Subcutaneous adipose tissue (tissue), 4 donors: ENCODE data around the gene CCL5. TPM values are rescaled to one million over a fixed set of nuclear protein-coding genes. Genes with fewer than 3 reads are reported as not detected.

Experiments
- total RNA-seq, 4 donors: library from RNA; depleted of rRNA; stranded (reverse); fragments of >200 nt; gene quantifications; one replicate each; pipeline ENCODE4 v1.1.0, GENCODE V29; 2016
- TF ChIP-seq, protein P1 (sequence below): fragments of 450-650 bp; IDR thresholded peaks from one replicate; pipeline ENCODE4 v1.5.1; 2016; ENCODE audit warnings: low read depth, mild to moderate bottlenecking, control low read depth, antibody characterized with exemption, moderate library complexity

The CCL5 gene
- total RNA-seq, 4 donors from 2014 or later = 0.82 to 11.2 (median 6.8) TPM; not detected in 1

DNA sequence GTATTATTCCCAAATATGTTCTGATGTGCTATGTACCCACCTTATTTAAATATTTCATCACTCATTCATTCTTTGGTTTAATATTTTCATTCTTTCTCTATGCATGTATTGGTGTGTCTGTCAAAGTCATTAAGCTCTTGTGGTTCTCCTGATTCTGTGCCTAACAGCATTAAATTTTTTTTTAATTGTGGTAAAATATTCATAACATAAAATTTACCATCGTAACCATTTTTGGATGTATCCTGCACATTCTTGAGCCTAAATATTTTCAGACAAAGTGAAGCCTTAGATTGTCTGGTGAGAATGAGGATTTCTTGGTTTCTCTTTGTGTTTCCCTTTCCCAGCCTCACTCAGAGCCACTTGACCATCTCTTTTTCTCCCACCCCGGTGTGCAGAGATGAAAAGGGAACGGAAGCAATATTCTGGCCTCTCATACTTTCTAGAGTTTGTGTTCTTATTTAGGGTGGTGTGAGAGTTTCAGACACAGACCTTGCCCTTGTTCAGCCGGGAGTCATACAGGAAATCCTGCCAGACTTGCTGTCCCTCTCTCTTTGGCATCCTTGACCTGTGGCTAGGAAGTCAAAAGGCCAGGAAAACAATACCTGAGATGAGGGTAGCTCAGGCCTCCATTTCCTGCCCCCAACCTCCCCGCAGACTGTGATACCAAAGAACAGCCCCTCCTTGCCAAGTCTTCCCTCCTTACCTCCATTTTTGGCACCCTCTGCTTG is 4.9 kb downstream of the CCL5 start:
- TF ChIP-seq, protein P1, sequence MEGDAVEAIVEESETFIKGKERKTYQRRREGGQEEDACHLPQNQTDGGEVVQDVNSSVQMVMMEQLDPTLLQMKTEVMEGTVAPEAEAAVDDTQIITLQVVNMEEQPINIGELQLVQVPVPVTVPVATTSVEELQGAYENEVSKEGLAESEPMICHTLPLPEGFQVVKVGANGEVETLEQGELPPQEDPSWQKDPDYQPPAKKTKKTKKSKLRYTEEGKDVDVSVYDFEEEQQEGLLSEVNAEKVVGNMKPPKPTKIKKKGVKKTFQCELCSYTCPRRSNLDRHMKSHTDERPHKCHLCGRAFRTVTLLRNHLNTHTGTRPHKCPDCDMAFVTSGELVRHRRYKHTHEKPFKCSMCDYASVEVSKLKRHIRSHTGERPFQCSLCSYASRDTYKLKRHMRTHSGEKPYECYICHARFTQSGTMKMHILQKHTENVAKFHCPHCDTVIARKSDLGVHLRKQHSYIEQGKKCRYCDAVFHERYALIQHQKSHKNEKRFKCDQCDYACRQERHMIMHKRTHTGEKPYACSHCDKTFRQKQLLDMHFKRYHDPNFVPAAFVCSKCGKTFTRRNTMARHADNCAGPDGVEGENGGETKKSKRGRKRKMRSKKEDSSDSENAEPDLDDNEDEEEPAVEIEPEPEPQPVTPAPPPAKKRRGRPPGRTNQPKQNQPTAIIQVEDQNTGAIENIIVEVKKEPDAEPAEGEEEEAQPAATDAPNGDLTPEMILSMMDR = no peak

DNA sequence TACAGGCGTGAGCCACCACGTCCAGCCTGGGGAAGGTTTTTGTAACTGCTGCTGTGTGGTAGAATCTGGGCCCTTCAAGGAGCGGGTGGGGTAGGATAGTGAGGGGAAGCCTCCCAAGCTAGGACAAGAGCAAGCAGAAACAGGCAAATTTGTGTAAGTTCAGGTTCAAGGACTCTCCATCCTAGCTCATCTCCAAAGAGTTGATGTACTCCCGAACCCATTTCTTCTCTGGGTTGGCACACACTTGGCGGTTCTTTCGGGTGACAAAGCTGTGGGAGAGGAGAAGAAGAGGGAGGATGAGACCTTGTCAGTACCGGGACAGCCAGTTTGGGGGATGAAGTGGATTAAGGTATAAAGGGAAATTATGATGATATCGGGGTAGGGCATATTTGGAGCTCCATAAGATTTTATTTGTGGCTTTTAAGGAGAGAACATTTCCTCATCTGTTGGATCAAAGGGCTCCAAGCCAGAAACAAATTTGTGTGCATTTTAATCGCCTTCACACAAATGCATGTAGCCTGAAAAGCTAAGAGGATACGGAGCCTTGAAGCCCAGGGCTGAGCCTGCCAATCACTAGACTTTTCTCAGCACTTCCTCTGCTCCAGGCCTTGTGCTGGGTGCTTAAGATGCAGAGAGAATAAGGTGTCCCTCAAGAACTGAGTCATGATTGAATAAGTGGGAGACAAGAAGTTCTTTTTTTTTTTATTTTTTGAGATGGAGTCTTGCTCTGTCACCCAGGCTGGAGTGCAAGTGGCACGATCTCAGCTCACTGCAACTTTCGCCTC is 7.8 kb downstream of the CCL5 start:
- TF ChIP-seq, protein P1 = no peak

DNA sequence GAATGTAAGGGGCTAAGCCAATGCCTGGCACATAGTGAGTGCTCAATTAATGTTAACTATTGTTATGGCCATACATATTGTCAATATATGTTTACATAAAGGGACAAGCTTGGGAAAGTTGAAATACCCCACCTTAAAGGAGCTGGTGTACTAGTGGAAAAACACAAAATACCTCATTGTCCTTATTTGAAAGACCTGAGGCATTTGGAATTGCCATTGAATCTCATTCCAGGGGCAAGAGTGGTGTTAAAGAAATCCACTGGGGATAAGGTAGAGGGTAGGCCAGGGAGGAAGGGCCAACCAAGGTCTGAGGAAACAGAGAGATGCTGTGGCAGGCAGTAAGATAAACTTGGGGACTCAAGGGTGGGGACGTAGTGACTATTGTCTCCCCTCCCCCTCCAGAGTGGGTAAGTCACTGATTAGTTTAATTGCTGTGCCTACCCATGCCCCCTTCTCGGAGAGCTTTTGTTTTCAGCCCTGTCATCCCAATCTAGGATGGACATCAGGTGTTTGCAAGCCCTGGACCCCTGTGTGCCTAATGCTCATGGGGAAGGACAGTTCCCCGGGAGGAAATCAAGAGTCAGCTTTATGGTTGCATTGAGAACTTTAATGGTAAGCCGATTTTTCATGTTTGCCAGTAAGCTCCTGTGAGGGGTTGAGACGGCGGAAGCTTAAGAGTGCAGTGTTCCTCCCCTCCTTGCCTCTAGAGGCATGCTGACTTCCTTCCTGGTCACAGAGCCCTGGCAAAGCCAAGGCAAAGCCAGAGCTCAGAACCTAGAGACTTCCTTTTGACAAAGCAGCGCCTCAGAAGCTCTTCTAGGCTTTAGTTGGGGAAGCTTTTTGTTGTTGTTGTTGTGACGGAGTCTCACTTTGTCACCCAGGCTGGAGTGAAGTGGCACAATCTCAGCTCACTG is 9.0 kb downstream of the CCL5 start:
- TF ChIP-seq, protein P1 = no peak

DNA sequence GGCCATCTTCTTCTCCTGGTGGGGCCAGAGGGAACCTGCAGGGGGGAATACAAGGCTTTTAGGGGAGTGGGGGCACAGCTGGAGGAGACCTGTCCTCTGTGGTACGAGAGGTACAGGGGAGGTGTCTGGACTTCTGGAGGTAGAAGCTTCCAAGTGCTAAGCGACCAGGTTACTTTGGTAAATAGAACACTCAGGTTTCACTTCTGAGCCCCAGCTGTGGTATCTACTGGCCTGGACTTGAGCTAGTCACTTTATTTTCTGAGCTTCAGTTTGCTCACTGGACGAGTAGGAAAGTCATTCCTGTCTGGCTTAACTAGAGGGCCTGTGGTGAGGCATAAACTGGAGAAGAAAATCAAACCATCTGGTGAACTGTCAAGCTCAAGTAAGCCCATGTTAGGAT is 11.4 kb downstream of the CCL5 start, which contains the start of gene HEATR9:
HEATR9 (minus strand) TSS at position 155 of the 400 bp plus-strand sequence; CDS start at position 6, 149 bp downstream.
- TF ChIP-seq, protein P1 = no peak

DNA sequence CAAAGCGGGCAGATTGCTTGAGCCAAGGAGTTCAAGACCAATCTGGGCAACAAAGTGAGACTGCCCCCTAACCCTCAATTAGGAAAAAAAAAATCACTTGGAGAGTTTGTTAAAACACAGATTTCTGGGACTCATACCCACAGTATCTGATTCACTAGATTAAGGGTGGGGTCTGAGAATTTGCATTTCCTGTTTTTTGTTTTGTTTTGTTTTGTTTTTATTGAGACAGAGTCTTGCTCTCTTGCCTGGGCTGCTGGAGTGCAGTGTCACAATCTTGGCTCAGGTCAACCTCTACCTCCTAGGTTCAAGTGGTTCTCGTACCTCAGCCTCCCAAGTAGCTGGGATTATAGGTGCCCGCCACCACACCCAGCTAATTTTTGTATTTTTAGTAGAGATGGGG is 12.6 kb downstream of the CCL5 start:
- TF ChIP-seq, protein P1 = no peak

DNA sequence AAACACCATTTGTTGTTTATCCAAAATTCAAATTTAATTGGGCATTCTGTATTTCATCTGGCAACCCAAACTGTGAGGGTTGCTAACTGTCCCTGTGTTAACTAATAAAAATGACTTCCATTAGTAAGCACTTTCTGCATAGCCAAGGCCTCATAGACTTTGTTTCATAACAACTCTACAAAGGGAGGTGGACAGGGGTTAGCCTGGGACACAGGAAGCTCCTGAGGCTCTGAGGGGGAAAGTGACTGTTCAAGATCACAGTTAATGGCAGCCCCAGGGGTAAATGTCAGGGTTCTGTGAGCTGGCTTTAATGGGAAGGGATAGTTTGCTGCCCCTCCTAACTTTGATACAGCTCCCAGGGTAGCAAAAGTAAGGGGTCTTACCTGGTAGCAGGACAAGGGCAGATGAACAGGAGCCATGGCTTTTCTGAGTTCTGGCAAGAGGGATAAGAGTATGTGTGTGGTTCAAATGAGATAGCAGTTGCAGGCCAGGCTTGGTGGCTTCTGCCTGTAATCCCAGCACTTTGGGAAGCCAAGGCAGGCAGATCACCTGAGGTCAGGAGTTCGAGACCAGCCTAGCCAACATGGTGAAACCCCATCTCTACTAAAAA is 13.7 kb downstream of the CCL5 start:
- TF ChIP-seq, protein P1 = no peak
